ENCODE data around the gene RPA1.

DNA sequence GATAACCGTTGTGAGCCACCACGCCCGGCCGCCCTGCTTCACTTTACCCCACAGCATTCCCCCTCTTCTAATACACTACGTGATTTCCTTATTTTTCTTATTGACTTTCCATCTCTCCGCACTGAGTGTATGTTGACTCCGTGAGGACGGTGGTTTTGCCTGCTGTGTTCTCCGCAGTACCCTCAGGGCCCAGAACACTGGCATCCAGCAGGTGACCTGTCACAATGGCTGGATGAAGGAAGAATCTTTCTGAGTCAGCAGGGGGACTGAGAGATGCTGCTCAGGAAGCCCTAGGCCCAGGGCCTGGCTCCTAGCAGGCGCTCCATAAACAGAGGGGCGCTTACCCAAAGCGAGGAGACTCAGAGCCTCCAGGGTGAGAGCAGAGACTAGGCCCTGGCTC is 115.8 kb downstream of the RPA1 start:
- TF ChIP-seq, protein P1, sequence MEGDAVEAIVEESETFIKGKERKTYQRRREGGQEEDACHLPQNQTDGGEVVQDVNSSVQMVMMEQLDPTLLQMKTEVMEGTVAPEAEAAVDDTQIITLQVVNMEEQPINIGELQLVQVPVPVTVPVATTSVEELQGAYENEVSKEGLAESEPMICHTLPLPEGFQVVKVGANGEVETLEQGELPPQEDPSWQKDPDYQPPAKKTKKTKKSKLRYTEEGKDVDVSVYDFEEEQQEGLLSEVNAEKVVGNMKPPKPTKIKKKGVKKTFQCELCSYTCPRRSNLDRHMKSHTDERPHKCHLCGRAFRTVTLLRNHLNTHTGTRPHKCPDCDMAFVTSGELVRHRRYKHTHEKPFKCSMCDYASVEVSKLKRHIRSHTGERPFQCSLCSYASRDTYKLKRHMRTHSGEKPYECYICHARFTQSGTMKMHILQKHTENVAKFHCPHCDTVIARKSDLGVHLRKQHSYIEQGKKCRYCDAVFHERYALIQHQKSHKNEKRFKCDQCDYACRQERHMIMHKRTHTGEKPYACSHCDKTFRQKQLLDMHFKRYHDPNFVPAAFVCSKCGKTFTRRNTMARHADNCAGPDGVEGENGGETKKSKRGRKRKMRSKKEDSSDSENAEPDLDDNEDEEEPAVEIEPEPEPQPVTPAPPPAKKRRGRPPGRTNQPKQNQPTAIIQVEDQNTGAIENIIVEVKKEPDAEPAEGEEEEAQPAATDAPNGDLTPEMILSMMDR (IDR thresholded peaks at IDR 0.05): no peak
- TF ChIP-seq EP300 (IDR thresholded peaks at IDR 0.05): no peak
